HepG2 (cell line): ENCODE data around the gene RAB40C. TPM values are rescaled to one million over a fixed set of nuclear protein-coding genes. Genes with fewer than 3 reads are reported as not detected.
A peak's percentile ranks its signal among the peaks of the same experiment; 100 is the strongest.

Source experiments
- ARNT2 ChIP-seq: sonication (generic); formaldehyde crosslinking; IDR thresholded peaks from 2 replicates; pipeline ENCODE4 v1.8.0; 2022; ENCODE audit warnings: mild to moderate bottlenecking, low read depth, missing genetic modification reagents, moderate library complexity
- ASH2L ChIP-seq: fragments of 300-600, 200-600 bp; sonication (generic); IDR thresholded peaks from 2 replicates; pipeline ENCODE4 v1.7.0; 2017; ENCODE audit warnings: low read depth, mild to moderate bottlenecking, moderate library complexity, mixed read lengths, low read length; ENCODE audit not compliant: insufficient read length
- CBX2 ChIP-seq, 2 experiments: fragments of 200-600 bp in 1 of 2; sonication (generic); formaldehyde crosslinking in 1 of 2; IDR thresholded peaks; 2 replicates each; pipeline versions ENCODE4 v1.7.0 to v1.8.1; 2018 to 2022; ENCODE audit warnings: low read depth in 2 of 2, low read length in 1 of 2, mild to moderate bottlenecking in 1 of 2, missing genetic modification reagents in 1 of 2
- CENPT ChIP-seq: sonication (generic); formaldehyde crosslinking; IDR thresholded peaks from 2 replicates; pipeline ENCODE4 v1.8.0; 2022; ENCODE audit warnings: low read depth, mild to moderate bottlenecking, moderate library complexity, missing genetic modification reagents
- HNRNPUL1 ChIP-seq: fragments of 200-400 bp; formaldehyde crosslinking; IDR thresholded peaks from 2 replicates; pipeline ENCODE4 v1.6.1; 2017; ENCODE audit warnings: low read depth, mild to moderate bottlenecking, low read length, moderate library complexity
- KDM4B ChIP-seq: sonication (generic); formaldehyde crosslinking; IDR thresholded peaks from 2 replicates; pipeline ENCODE4 v1.4.0; 2020; ENCODE audit warnings: missing genetic modification reagents
- KLF16 ChIP-seq, 2 experiments: sonication (generic) in 1 of 2; formaldehyde crosslinking in 1 of 2; IDR thresholded peaks; 2 replicates each; pipeline versions ENCODE4 v1.6.1 to v1.8.0; 2016 to 2023; ENCODE audit warnings: missing genetic modification reagents in 2 of 2, missing compliant biosample characterization in 1 of 2
- KLF9 ChIP-seq: IDR thresholded peaks from 2 replicates; pipeline ENCODE4 v1.6.1; 2016; ENCODE audit warnings: low read depth
- MEF2D ChIP-seq: sonication (generic); formaldehyde crosslinking; IDR thresholded peaks from 2 replicates; pipeline ENCODE4 v1.5.1; 2020; ENCODE audit warnings: mild to moderate bottlenecking, missing genetic modification reagents
- MEIS1 ChIP-seq: sonication (generic); formaldehyde crosslinking; IDR thresholded peaks from 2 replicates; pipeline ENCODE4 v1.9.0; 2021; ENCODE audit warnings: mild to moderate bottlenecking, missing genetic modification reagents, moderate library complexity, borderline replicate concordance
- NFYB ChIP-seq: sonication (generic); formaldehyde crosslinking; IDR thresholded peaks from 2 replicates; pipeline ENCODE4 v1.4.0; 2020; ENCODE audit warnings: missing genetic modification reagents
- RERE ChIP-seq: IDR thresholded peaks from 2 replicates; pipeline ENCODE4 v1.6.1; 2016; ENCODE audit warnings: low read depth, missing genetic modification reagents, missing compliant biosample characterization
- RFX5 ChIP-seq: IDR thresholded peaks from 2 replicates; pipeline ENCODE4 v1.6.1; 2011; ENCODE audit warnings: low read depth, low read length, improper control_type of control experiment
- SMARCC2 ChIP-seq: fragments of 450-650 bp; IDR thresholded peaks from 2 replicates; pipeline ENCODE4 v1.6.1; 2017; ENCODE audit warnings: antibody characterized with exemption, mild to moderate bottlenecking
- SMARCE1 ChIP-seq: fragments of 450-650 bp; IDR thresholded peaks from 2 replicates; pipeline ENCODE4 v1.6.1; 2017; ENCODE audit warnings: borderline replicate concordance
- STAG1 ChIP-seq: sonication (generic); formaldehyde crosslinking; IDR thresholded peaks from 2 replicates; pipeline ENCODE4 v1.4.0; 2020; ENCODE audit warnings: missing genetic modification reagents
- TGIF2 ChIP-seq: IDR thresholded peaks from 2 replicates; pipeline ENCODE4 v1.6.1; 2016; ENCODE audit warnings: control low read depth, missing compliant biosample characterization
- TSC22D2 ChIP-seq: sonication (generic); formaldehyde crosslinking; IDR thresholded peaks from 2 replicates; pipeline ENCODE4 v1.5.1; 2020; ENCODE audit warnings: missing genetic modification reagents, mild to moderate bottlenecking, borderline replicate concordance
- WIZ ChIP-seq: sonication (generic); formaldehyde crosslinking; IDR thresholded peaks from 2 replicates; pipeline ENCODE4 v1.5.1; 2020; ENCODE audit warnings: mild to moderate bottlenecking, missing genetic modification reagents
- ZNF17 ChIP-seq: sonication (generic); formaldehyde crosslinking; IDR thresholded peaks from 2 replicates; pipeline ENCODE4 v1.5.0; 2020; ENCODE audit warnings: mild to moderate bottlenecking, missing genetic modification reagents
- ZNF34 ChIP-seq: sonication (generic); formaldehyde crosslinking; IDR thresholded peaks from 2 replicates; pipeline ENCODE4 v1.4.0; 2020; ENCODE audit warnings: mild to moderate bottlenecking, missing genetic modification reagents, borderline replicate concordance
- ZNF350 ChIP-seq: sonication (generic); formaldehyde crosslinking; IDR thresholded peaks from 2 replicates; pipeline ENCODE4 v1.4.0; 2020; ENCODE audit warnings: mild to moderate bottlenecking, low read depth, missing genetic modification reagents, borderline replicate concordance
- ZNF737 ChIP-seq: sonication (generic); formaldehyde crosslinking; IDR thresholded peaks from 2 replicates; pipeline ENCODE4 v1.5.0; 2020; ENCODE audit warnings: missing genetic modification reagents, mild to moderate bottlenecking, borderline replicate concordance
- ZNF772 ChIP-seq: sonication (generic); formaldehyde crosslinking; IDR thresholded peaks from 2 replicates; pipeline ENCODE4 v1.5.0; 2020; ENCODE audit warnings: mild to moderate bottlenecking, missing genetic modification reagents
- ZNF776 ChIP-seq: sonication (generic); formaldehyde crosslinking; IDR thresholded peaks from 2 replicates; pipeline ENCODE4 v1.4.0; 2020; ENCODE audit warnings: mild to moderate bottlenecking, missing genetic modification reagents
- ZNF839 ChIP-seq: sonication (generic); formaldehyde crosslinking; IDR thresholded peaks from 2 replicates; pipeline ENCODE4 v1.4.0; 2020; ENCODE audit warnings: missing genetic modification reagents, mild to moderate bottlenecking, borderline replicate concordance
- polyA plus RNA-seq, 8 experiments: library from polyadenylated mRNA; depleted of rRNA in 3 of 8; stranded (reverse) in 7 of 8; unstranded in 1 of 8; fragments of >200 nt; fragmentation: Illumina TruSeq in 4 of 8; extraction: Trizol in 4 of 8; gene quantifications; 2 replicates each; pipeline versions ENCODE4 v1.2.1 to v1.2.3, GENCODE V29; 2011 to 2016; ENCODE audit warnings: low read depth in 4 of 8, missing spikeins in 1 of 8, mixed read lengths in 1 of 8; ENCODE audit not compliant: insufficient read depth in 1 of 8
- total RNA-seq, 5 experiments: library from RNA; depleted of rRNA; stranded (reverse); fragments of >200 nt; fragmentation: Illumina TruSeq; extraction: Trizol; gene quantifications; 2 replicates each; pipeline ENCODE4 v1.2.3, GENCODE V29; 2016; ENCODE audit warnings: low read depth in 1 of 5

Gene RAB40C
- total and polyA plus RNA-seq, 2 of the 13 experiments (the other 11 are each of a cell fraction or from before 2014, with no cell fraction given): 7.7 to 11.5 TPM

DNA sequence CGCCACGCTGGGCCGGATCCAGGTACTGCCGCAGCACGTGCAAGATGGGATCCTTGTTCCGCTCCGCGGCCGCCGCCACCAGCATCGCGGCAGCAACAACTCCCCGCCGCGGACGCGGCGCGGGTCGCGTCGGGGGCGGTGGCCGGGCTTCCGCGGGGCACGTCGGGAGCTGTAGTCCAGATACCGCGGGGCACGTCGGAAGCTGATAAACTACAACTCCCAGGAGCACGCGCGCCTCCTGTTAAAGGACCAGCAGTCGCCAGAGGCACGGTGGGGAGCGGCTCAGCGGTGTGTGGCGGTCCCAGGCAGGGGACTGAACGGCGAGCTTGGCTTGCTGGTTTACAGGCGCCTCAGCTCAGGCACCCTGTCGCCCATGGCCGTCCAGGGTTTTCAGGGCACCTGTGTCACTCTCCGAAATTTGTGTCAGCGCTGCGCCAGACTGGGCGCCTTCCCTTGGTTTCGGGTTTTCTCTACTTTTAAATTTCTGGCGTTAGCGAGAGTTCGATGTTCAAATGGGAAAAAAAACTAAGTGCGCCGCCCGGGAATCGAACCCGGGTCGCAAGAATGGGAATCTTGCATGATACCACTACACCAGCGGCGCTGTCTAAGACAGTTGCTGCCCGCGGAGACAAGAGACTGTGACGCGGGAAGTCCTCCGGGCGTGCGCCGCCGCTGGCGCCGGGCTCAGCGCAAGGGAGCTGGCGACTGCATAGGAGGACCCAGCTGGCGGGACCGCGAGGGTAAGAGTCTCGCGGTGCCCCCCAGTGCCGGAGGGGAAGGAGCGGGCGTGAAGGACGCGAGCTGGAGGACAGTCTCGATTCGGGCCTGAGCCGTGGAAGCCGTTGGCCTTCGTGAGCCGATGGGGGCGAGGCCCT is 46.6 kb downstream of the RAB40C start, which contains the start of gene METTL26 (continued):
- TF ChIP-seq RERE (CRISPR knock-in tag): no peak
- no peak for TF ChIP-seq ZNF17
- TF ChIP-seq TSC22D2 (CRISPR knock-in tag): no peak
- 0 out of 2 replicates have a peak, but pooled peaks have one; percentile 1 for TF ChIP-seq WIZ (CRISPR knock-in tag)
- 0 out of 2 replicates have a peak, but pooled peaks have one; percentile 18 for TF ChIP-seq KLF9 (CRISPR knock-in tag)
- TF ChIP-seq HNRNPUL1: no peak
- no peak for TF ChIP-seq CBX2 (IDR thresholded peaks at IDR 0.05; ENCODE audit: low read depth, low read length)
- no peak for TF ChIP-seq CBX2 (CRISPR knock-in tag; IDR thresholded peaks at IDR 0.05; ENCODE audit: low read depth)
- no peak for TF ChIP-seq STAG1
- peak; percentile 87 for TF ChIP-seq ZNF776 (CRISPR knock-in tag)
- no peak for TF ChIP-seq KLF16 (CRISPR knock-in tag; IDR thresholded peaks at IDR 0.05)
- no peak for TF ChIP-seq SMARCC2
- peak; percentile 84 for TF ChIP-seq ASH2L
- peak; percentile 92 for TF ChIP-seq ARNT2 (CRISPR knock-in tag)
- TF ChIP-seq ZNF350 (CRISPR knock-in tag): peak; percentile 61; the same call in 1 of the 2 replicates
- 0 out of 2 replicates have a peak, but pooled peaks have one; percentile 64 for TF ChIP-seq MEIS1 (CRISPR knock-in tag)
- TF ChIP-seq ZNF737: no peak
- peak; percentile 72; the same call in 1 of the 2 replicates for TF ChIP-seq ZNF34
- TF ChIP-seq SMARCE1: no peak
- TF ChIP-seq CENPT (CRISPR knock-in tag): 0 out of 2 replicates have a peak, but pooled peaks have one; percentile 22
- no peak for TF ChIP-seq ZNF772 (CRISPR knock-in tag)
- TF ChIP-seq RFX5: no peak
- 0 out of 2 replicates have a peak, but pooled peaks have one; percentile 29 for TF ChIP-seq KDM4B (CRISPR knock-in tag)
- TF ChIP-seq ZNF839 (CRISPR knock-in tag): no peak
- TF ChIP-seq MEF2D (CRISPR knock-in tag): 0 out of 2 replicates have a peak, but pooled peaks have one; percentile 20
- TF ChIP-seq NFYB: no peak
- peak; percentile 66; the same call in 1 of the 2 replicates for TF ChIP-seq TGIF2 (CRISPR knock-in tag)
